ENCODE measurements around the gene TRPM2.

The TRPM2 gene

DNA sequence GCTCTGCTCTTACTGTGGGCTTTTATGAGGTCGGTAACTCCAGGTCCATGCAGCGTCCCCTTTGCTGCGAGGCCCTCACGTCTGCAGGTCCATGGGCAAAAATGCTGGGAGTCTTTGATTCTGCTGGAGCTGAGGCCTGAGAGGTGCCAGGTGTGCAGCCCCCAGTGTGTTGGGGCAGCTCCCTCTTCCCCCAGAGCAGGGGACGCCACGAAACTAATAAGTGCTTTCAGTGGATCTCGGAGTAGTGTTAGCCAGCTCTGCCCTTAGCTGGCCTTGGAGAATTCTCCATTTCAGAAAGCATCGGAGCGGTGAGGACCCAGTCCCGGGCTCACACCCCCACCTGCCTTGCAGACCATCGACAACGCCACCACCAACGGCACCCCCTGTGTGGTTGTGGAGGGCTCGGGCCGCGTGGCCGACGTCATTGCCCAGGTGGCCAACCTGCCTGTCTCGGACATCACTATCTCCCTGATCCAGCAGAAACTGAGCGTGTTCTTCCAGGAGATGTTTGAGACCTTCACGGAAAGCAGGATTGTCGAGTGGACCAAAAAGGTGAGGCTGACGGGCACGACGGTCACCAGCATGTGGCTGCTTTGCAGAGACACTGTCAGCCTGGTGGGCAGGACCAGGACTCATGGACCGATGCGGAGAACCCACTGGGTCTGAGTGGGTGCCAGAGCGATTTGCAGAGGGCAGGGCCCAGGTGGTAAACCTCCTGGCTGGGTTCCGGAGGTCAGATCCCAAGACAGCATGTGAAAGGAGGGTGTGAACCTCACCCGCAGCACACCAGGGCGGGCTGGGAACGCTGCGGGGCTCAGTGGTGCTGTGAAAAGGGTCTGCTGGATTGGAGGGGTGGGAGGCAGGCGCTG, 25.5 kb downstream of the TRPM2 start:
- TF ChIP-seq, protein P1, sequence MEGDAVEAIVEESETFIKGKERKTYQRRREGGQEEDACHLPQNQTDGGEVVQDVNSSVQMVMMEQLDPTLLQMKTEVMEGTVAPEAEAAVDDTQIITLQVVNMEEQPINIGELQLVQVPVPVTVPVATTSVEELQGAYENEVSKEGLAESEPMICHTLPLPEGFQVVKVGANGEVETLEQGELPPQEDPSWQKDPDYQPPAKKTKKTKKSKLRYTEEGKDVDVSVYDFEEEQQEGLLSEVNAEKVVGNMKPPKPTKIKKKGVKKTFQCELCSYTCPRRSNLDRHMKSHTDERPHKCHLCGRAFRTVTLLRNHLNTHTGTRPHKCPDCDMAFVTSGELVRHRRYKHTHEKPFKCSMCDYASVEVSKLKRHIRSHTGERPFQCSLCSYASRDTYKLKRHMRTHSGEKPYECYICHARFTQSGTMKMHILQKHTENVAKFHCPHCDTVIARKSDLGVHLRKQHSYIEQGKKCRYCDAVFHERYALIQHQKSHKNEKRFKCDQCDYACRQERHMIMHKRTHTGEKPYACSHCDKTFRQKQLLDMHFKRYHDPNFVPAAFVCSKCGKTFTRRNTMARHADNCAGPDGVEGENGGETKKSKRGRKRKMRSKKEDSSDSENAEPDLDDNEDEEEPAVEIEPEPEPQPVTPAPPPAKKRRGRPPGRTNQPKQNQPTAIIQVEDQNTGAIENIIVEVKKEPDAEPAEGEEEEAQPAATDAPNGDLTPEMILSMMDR (IDR thresholded peaks at IDR 0.05; ENCODE audit: extremely low read depth, missing control alignments) = no peak
- no peak for DNase-seq (ENCODE audit: low spot score)

DNA sequence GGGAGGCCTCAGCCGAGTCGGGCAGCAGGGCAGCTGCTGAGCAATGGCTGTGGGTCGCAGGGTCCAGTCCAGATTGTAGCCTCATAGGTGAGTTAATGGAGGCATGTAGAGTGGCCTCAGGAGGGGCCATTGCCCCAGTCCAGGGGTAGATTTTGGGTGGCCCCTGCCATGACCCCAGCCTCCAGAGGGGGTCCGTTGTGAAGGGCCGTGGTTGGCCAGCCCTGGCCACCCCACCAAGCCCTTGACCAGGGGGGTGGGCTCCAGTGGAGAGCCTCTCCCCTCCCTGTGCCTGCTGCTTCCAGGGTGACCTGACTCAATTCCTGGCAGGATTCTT, 26.1 kb downstream of the TRPM2 start:
- TF ChIP-seq, protein P1 (IDR thresholded peaks at IDR 0.05; ENCODE audit: extremely low read depth, missing control alignments) = no peak
- no peak for DNase-seq (ENCODE audit: low spot score)

DNA sequence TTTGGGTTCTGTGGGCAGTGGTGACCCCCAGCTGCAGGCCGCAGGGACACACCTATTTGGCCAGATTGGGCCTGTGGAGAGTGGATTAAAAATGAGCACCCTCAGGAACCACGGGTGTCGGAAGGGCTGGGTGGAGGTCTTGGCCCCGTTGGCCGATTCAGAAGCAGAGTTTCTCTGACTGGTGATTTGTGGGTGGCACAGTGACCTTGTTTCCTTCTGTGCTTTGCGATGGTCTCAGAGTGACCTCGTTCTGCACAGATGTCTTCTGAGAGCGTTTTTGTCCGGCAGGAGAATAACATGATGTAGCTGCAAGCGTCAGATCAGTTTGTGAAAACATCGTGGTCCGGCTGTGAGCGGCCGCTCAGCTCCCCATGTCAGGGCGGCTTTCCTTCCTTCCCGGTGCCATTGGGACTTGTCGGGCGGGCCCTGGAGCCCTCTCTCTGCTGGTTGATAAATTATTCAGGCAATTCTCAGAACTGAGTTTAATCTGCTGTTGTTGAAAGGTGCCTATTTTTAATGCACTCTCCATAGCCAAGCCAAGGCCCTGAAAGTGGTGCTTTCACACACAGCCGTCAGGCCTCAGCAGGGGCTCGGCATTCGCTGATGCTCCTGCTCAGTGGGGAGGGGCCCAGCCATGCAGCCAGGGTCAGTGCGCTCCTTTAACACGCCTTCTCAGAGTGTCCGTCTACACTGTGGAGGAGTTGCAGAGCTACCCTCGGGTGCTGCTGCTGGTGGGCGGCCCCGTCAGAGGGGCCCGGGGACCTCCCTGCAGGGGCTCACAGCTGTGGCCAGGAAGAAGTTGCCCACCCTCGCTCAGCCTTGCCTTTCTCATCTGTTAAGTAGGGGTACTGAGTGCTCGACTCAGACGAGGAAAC, 26.8 kb downstream of the TRPM2 start:
- no peak for DNase-seq (ENCODE audit: low spot score)
- TF ChIP-seq, protein P1 (IDR thresholded peaks at IDR 0.05; ENCODE audit: extremely low read depth, missing control alignments) = no peak

DNA sequence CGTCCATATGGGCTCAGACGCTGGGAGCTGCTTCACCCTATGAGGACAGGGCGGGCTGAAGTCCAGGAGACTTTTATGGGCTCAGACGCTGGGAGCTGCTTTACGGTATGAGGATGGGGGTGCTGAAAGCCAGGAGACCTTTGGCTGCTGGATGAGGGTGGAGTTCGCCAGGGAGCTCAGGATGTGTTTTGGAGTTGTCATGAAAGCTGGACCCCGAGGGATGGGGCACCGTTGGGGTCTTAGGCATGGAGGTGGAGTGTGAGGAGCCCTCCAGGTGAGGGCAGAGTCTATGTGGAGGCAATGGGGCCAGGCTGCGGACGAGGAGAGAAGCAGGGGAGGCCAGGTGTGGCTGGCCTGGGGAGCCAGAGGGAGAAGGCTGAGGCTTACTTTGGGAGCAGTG, 27.5 kb downstream of the TRPM2 start:
- TF ChIP-seq, protein P1 (IDR thresholded peaks at IDR 0.05; ENCODE audit: extremely low read depth, missing control alignments) = no peak
- DNase-seq (ENCODE audit: low spot score) = no peak

DNA sequence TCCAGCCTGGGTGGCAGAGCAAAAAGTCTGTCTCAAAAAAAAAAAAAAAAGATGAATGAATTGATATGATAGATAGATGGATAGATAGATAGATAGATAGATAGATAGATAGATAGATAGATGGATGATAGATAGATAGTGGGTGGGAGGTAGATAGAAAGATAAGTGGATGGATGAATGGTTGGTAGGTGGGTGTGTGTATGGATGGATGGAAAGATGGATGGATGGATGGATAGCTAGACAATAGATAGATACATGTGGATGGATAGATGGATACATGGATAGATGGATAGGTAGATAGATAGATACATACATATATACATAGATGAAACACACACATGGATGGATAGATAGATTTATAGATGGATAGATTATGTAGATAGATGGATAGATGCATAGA, 28.5 kb downstream of the TRPM2 start:
- DNase-seq (ENCODE audit: low spot score) = no peak

DNA sequence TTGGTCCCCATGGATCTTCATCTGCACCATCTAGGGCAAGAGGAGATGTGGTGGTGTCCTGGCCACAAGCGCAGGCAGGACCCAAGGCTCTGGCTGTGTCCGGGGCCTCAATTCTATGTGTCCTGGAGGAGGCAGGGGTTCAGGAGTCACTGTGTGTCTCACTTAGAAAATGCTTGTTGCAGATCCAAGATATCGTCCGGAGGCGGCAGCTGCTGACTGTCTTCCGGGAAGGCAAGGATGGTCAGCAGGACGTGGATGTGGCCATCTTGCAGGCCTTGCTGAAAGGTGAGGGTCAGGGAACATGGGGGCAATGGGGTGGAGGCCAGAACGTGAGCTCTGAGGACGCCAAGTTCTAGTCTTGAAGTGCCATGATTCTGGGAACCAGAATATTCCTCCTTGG, 29.1 kb downstream of the TRPM2 start:
- no peak for DNase-seq (ENCODE audit: low spot score)
- TF ChIP-seq, protein P1 (IDR thresholded peaks at IDR 0.05; ENCODE audit: extremely low read depth, missing control alignments) = no peak

More for the DNA sequence above, 28.5 kb downstream of the TRPM2 start:
- TF ChIP-seq, protein P1 (IDR thresholded peaks at IDR 0.05; ENCODE audit: extremely low read depth, missing control alignments) = no peak

DNA sequence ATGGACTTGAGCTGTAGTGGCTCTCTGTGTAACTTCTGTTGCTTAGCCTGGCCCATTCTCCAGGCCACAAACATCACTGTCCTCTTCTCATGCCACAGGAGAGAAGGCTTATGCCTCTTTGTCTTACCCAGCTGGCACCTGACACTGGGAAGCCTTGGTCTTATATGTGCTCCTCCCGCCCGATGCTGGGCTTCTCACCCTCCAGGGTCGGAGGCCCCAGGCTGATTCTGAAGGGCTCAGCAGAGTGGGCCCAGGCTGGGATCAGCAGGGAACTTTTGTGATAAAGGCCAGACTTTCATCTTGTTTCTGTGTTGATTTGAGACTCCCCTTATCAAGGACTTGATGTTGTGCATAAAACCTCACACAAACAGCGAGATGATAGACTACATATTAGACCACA, 29.8 kb downstream of the TRPM2 start:
- TF ChIP-seq, protein P1 (IDR thresholded peaks at IDR 0.05; ENCODE audit: extremely low read depth, missing control alignments) = no peak
- no peak for DNase-seq (ENCODE audit: low spot score)
